ENCODE results near the gene MUC4. TPM values are rescaled to one million over a fixed set of nuclear protein-coding genes. Genes with fewer than 3 reads are reported as not detected.

The MUC4 gene
- polyA plus RNA-seq, 3 donors = not detected

- Histone ChIP-seq H3K9ac (ENCODE audit: insufficient read depth, low read length, poor library complexity, severe bottlenecking) (no peak overlapping the region), H2AFZ (ENCODE audit: insufficient read depth, low read depth, low read length, poor library complexity, severe bottlenecking) (no peak overlapping the region), H3K4me3 (replicated peaks in 1 of 3; ENCODE audit: low read depth in 2 of 3, low read length in 3 of 3) (no peak overlapping the region), H4K20me1 (ENCODE audit: insufficient read depth, low read length) (no peaks in the 10 kb centered on the region), H3K79me2 (ENCODE audit: insufficient read depth, low read length) (no peaks in the 10 kb centered on the region), H3K36me3 (replicated peaks in 1 of 2; ENCODE audit: control insufficient read depth in 1 of 2, insufficient read depth in 2 of 2, low read length in 2 of 2) (peaks cover 16 to 33% of the 10 kb centered on the region in 2 donors), H3K9me3 (replicated peaks in 1 of 2; ENCODE audit: control insufficient read depth in 1 of 2, insufficient read depth in 1 of 2, low read length in 2 of 2) (no peaks in the 10 kb centered on the region), H3K27ac (ENCODE audit: low read depth in 1 of 2, low read length in 2 of 2) (no peak overlapping the region), H3K4me1 (ENCODE audit: control insufficient read depth in 1 of 2, insufficient read depth in 2 of 2, low read length in 2 of 2) (no peaks in the 10 kb centered on the region), H3K4me2 (replicated peaks; ENCODE audit: extremely low read depth, low read length, poor library complexity, severe bottlenecking) (no peak overlapping the region), H3K27me3 (ENCODE audit: control insufficient read depth in 2 of 2, insufficient read depth in 2 of 2, low read length in 2 of 2) (no peaks in the 10 kb centered on the region)
- Mint-ChIP-seq H3K4me3 (no peak overlapping the region), H3K27ac (no peak overlapping the region), H3K36me3 (peaks cover 27 to 39% of the 10 kb centered on the region in 2 donors), H3K9me3 (peaks cover 0 to 2% (median 0%) of the 10 kb centered on the region in 7 donors), H3K27me3 (ENCODE audit: low read depth in 3 of 3) (no peaks in the 10 kb centered on the region), H3K4me1 (peaks cover 2% of the 10 kb centered on the region)
- intact Hi-C loops (cut with micrococcal nuclease) = no loop called here
- 100% methylated on average over 2 of the region's 2 CpGs for WGBS (ENCODE audit: insufficient coverage)
- no peak for TF ChIP-seq CTCF (IDR thresholded peaks at IDR 0.05)
- DNase-seq = no peak
Observed at GRCh38 chr3:195699388-195699771, 112.3 kb downstream of the MUC4 start.

GRCh38 chr3:195698647-195699387 is 112.9 kb downstream of the MUC4 start:
- H3K36me3 ChIP-seq (replicated peaks in 1 of 2; ENCODE audit: control insufficient read depth in 1 of 2, insufficient read depth in 2 of 2, low read length in 2 of 2) = peaks cover 21 to 38% of the 10 kb centered on the region in 2 donors
- H3K9me3 ChIP-seq (replicated peaks in 1 of 2; ENCODE audit: control insufficient read depth in 1 of 2, insufficient read depth in 1 of 2, low read length in 2 of 2) = no peaks in the 10 kb centered on the region
- Mint-ChIP-seq H3K4me3 (no peak overlapping the region), H3K27ac (peak overlapping the region in 1 of 7 donors; percentile 16), H3K27me3 (ENCODE audit: low read depth in 3 of 3) (no peaks in the 10 kb centered on the region), H3K9me3 (peaks cover 0 to 3% (median 0%) of the 10 kb centered on the region in 7 donors), H3K36me3 (peaks cover 32 to 44% of the 10 kb centered on the region in 2 donors), H3K4me1 (peaks cover 2% of the 10 kb centered on the region)
- H3K27me3 ChIP-seq (ENCODE audit: control insufficient read depth in 2 of 2, insufficient read depth in 2 of 2, low read length in 2 of 2) = no peaks in the 10 kb centered on the region
- no peak overlapping the region for H3K4me3 ChIP-seq (replicated peaks in 1 of 3; ENCODE audit: low read depth in 2 of 3, low read length in 3 of 3)
- WGBS (ENCODE audit: insufficient coverage) = 96% methylated on average over 5 of the region's 5 CpGs
- no peak for DNase-seq
- TF ChIP-seq CTCF (IDR thresholded peaks at IDR 0.05) = no peak
- intact Hi-C loops (cut with micrococcal nuclease) = no loop called here
- no peaks in the 10 kb centered on the region for H3K79me2 ChIP-seq (ENCODE audit: insufficient read depth, low read length)
- H3K9ac ChIP-seq (ENCODE audit: insufficient read depth, low read length, poor library complexity, severe bottlenecking) = no peak overlapping the region
- H3K27ac ChIP-seq (ENCODE audit: low read depth in 1 of 2, low read length in 2 of 2) = no peak overlapping the region
- H3K4me1 ChIP-seq (ENCODE audit: control insufficient read depth in 1 of 2, insufficient read depth in 2 of 2, low read length in 2 of 2) = no peaks in the 10 kb centered on the region
- H4K20me1 ChIP-seq (ENCODE audit: insufficient read depth, low read length) = no peaks in the 10 kb centered on the region
- no peak overlapping the region for H3K4me2 ChIP-seq (replicated peaks; ENCODE audit: extremely low read depth, low read length, poor library complexity, severe bottlenecking)
- H2AFZ ChIP-seq (ENCODE audit: insufficient read depth, low read depth, low read length, poor library complexity, severe bottlenecking) = no peak overlapping the region

All from CD14-positive monocyte (primary cell).